Naive B cell (primary cell): ENCODE results near the gene MDGA2. TPM values are rescaled to one million over a fixed set of nuclear protein-coding genes. Genes with fewer than 3 reads are reported as not detected.

Source experiments
- ATAC-seq, 2 donors: fragments of 150-1000 bp; cut with Tn5 transposase; 2 replicates each; pipeline ENCODE4 v1.10.0; 2021; ENCODE audit warnings: low read depth in 2 of 2, mild to moderate bottlenecking in 2 of 2, moderate library complexity in 2 of 2
- DNase-seq: peaks from one replicate; pipeline ENCODE4 v3.0.0; 2022
- H3K27ac Mint-ChIP-seq, 6 donors: one replicate each; pipeline ENCODE4 v1.8.0; 2020 to 2022; ENCODE audit warnings: mild to moderate bottlenecking in 6 of 6, mixed read lengths in 6 of 6, moderate library complexity in 5 of 6, inconsistent platforms in 2 of 6
- H3K27me3 Mint-ChIP-seq, 3 donors: one replicate each; pipeline ENCODE4 v1.8.0; 2021 to 2022; ENCODE audit warnings: mixed read lengths in 3 of 3, mild to moderate bottlenecking in 1 of 3
- H3K36me3 Mint-ChIP-seq, 2 donors: one replicate each; pipeline ENCODE4 v1.8.0; 2020 to 2022; ENCODE audit warnings: mixed read lengths in 2 of 2, inconsistent platforms in 1 of 2, mild to moderate bottlenecking in 1 of 2
- H3K4me1 Mint-ChIP-seq, 3 donors: one replicate each; pipeline ENCODE4 v1.8.0; 2020 to 2022; ENCODE audit warnings: mixed read lengths in 3 of 3, inconsistent platforms in 1 of 3, mild to moderate bottlenecking in 1 of 3, moderate library complexity in 1 of 3
- H3K4me3 Mint-ChIP-seq, 8 donors: one replicate each; pipeline ENCODE4 v1.8.0; 2020 to 2022; ENCODE audit warnings: mild to moderate bottlenecking in 8 of 8, mixed read lengths in 8 of 8, moderate library complexity in 8 of 8, inconsistent platforms in 2 of 8
- H3K9me3 Mint-ChIP-seq, 7 donors: one replicate each; pipeline ENCODE4 v1.8.0; 2020 to 2022; ENCODE audit warnings: mixed read lengths in 7 of 7, mild to moderate bottlenecking in 5 of 7, inconsistent platforms in 2 of 7, moderate library complexity in 1 of 7
- polyA plus RNA-seq, 6 donors: library from polyadenylated mRNA; unstranded; fragments of 300-500 nt; fragmentation: Illumina TruSeq; gene quantifications; one replicate each; pipeline ENCODE4 v1.2.3, GENCODE V29; 2021; ENCODE audit warnings: low read depth in 6 of 6

Gene MDGA2
- polyA plus RNA-seq, result not detected

- Mint-ChIP-seq H3K9me3 (peaks cover 0 to 4% (median 0%) of the 10 kb centered on the region in 7 donors), H3K4me3 (peak within 1 kb of the TSS in 4 of 8 donors; percentile 4 to 70 (median 41)), H3K27ac (peak within 1 kb of the TSS in 2 of 6 donors; percentile 47 to 53), H3K4me1 (peaks cover 0 to 12% (median 0%) of the 10 kb centered on the region in 3 donors), H3K36me3 (no peaks in the 10 kb centered on the region), H3K27me3 (peaks cover 20 to 59% (median 54%) of the 10 kb centered on the region in 3 donors)
- ATAC-seq, result no peak
- no peak for DNase-seq
These were observed at the start of gene MDGA2 for GRCh38 chr14:47675466-47676314. TSS of gene MDGA2 (minus strand) at chr14:47675605.

DNA sequence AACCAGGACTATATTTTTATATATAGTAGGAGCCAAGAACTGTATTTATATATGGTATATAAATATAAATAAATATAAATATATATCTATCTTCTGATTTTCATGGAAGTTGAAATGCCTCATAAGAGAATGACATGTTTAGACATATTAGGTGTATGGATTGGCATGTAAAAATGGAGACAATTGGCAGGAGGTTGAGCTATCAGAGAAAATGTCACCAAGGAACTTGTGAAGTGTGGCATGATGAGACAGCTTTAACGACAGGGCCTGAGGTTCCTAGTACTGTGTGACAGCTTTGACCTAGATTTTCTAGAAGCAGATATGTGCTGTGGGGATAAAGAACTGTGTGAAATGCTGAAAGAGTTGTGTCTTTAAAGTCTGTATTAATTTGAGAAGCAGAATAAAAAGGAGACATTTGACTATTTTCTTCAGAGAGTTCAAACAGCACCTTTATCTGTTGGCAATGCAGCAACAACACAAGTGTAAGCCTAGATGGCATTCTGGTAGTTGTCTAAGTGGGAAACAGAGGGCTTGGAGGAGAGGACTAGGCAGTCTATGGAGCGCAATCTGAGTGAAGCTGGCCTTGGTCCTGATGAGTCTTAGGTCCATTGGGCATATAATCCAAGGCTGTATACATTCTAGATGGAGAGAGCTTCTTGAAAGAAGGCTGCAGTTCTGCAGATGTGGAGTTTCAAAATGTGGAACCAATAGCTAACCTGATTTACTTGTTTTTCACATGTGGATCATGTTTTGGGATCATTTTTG lies 47.7 kb upstream of the MDGA2 start:
- ATAC-seq, result no peak
- Mint-ChIP-seq H3K27me3 (no peaks in the 10 kb centered on the region), H3K27ac (no peak overlapping the region), H3K4me3 (no peak overlapping the region), H3K36me3 (no peaks in the 10 kb centered on the region), H3K9me3 (no peaks in the 10 kb centered on the region), H3K4me1 (no peaks in the 10 kb centered on the region)
- DNase-seq, result no peak

GRCh38 chr14:47720281-47720680 lies 44.9 kb upstream of the MDGA2 start:
- Mint-ChIP-seq H3K9me3 (peaks cover 0 to 11% (median 0%) of the 10 kb centered on the region in 7 donors), H3K36me3 (no peaks in the 10 kb centered on the region), H3K4me3 (no peak overlapping the region), H3K27ac (no peak overlapping the region), H3K4me1 (no peaks in the 10 kb centered on the region), H3K27me3 (no peaks in the 10 kb centered on the region)
- DNase-seq (no peak), ATAC-seq (no peak)

GRCh38 chr14:47715330-47715729 lies 39.9 kb upstream of the MDGA2 start:
- Mint-ChIP-seq H3K27me3 (no peaks in the 10 kb centered on the region), H3K36me3 (no peaks in the 10 kb centered on the region), H3K27ac (no peak overlapping the region), H3K4me1 (no peaks in the 10 kb centered on the region), H3K9me3 (peaks cover 0 to 11% (median 0%) of the 10 kb centered on the region in 7 donors), H3K4me3 (no peak overlapping the region)
- ATAC-seq (no peak), DNase-seq (no peak)

GRCh38 chr14:47710581-47710980 lies 35.2 kb upstream of the MDGA2 start:
- no peaks in the 10 kb centered on the region for H3K36me3 Mint-ChIP-seq

DNA sequence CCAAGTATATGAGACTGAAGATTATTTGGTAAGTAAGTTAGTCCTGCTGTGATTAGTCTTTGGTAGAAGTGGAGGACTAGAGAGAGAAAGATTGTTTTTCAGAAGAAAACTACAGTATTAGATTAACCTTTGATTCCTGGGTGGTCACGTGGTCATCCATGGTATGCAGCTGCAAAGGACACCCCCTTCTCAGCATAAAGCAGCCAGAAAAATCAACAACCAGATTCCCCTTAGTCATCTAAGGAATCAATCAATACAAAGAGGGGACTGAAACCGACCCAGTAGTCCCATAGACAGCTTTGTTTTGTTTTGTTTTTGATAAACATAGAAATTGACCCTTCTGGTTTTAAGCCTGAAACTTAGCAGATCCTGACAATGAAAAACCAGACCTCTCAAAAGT lies 30.3 kb upstream of the MDGA2 start:
- H3K27ac Mint-ChIP-seq, result no peak overlapping the region
- H3K4me1 Mint-ChIP-seq, result no peaks in the 10 kb centered on the region
- H3K27me3 Mint-ChIP-seq, result no peaks in the 10 kb centered on the region
- H3K9me3 Mint-ChIP-seq, result peaks cover 0 to 14% (median 2%) of the 10 kb centered on the region in 7 donors
- ATAC-seq (no peak), DNase-seq (no peak)
- no peaks in the 10 kb centered on the region for H3K36me3 Mint-ChIP-seq
- H3K4me3 Mint-ChIP-seq, result no peak overlapping the region

More at GRCh38 chr14:47710581-47710980, 35.2 kb upstream of the MDGA2 start:
- Mint-ChIP-seq H3K4me1 (no peaks in the 10 kb centered on the region), H3K4me3 (no peak overlapping the region), H3K27me3 (no peaks in the 10 kb centered on the region), H3K27ac (no peak overlapping the region), H3K9me3 (peaks cover 0 to 7% (median 0%) of the 10 kb centered on the region in 7 donors)
- no peak for DNase-seq
- ATAC-seq, result no peak

GRCh38 chr14:47691829-47692228 lies 16.4 kb upstream of the MDGA2 start:
- H3K36me3 Mint-ChIP-seq, result peaks cover 0 to 8% of the 10 kb centered on the region in 2 donors
- H3K9me3 Mint-ChIP-seq, result peaks cover 0 to 15% (median 3%) of the 10 kb centered on the region in 7 donors
- H3K4me3 Mint-ChIP-seq, result no peak overlapping the region
- no peaks in the 10 kb centered on the region for H3K4me1 Mint-ChIP-seq
- H3K27me3 Mint-ChIP-seq, result peaks cover 0 to 8% (median 0%) of the 10 kb centered on the region in 3 donors
- no peak for DNase-seq
- no peak overlapping the region for H3K27ac Mint-ChIP-seq
- no peak for ATAC-seq

DNA sequence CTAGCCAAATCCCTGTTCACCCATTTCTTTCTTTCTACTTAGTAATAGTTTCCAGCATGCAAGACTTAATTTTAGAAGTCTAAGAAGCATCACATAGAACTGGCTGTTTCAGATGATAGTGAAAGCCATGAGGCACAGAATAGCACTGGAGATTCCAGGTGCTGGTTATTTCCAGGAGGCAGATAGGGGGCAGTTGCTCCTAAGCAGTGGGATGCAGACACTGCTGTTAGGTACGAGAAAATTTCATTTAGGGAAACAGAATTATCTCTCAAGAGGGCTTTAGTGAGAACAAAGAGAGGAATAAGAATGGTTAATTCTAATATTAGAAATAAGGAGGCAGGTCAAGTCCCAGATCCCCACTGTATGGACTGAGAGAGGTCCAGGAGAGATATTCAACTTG lies 3.6 kb upstream of the MDGA2 start:
- Mint-ChIP-seq H3K9me3 (peaks cover 0 to 4% (median 0%) of the 10 kb centered on the region in 7 donors), H3K27me3 (peaks cover 12 to 38% (median 34%) of the 10 kb centered on the region in 3 donors), H3K4me1 (peaks cover 0 to 6% (median 0%) of the 10 kb centered on the region in 3 donors), H3K27ac (no peak overlapping the region), H3K36me3 (no peaks in the 10 kb centered on the region), H3K4me3 (no peak overlapping the region)
- DNase-seq (no peak), ATAC-seq (no peak)

DNA sequence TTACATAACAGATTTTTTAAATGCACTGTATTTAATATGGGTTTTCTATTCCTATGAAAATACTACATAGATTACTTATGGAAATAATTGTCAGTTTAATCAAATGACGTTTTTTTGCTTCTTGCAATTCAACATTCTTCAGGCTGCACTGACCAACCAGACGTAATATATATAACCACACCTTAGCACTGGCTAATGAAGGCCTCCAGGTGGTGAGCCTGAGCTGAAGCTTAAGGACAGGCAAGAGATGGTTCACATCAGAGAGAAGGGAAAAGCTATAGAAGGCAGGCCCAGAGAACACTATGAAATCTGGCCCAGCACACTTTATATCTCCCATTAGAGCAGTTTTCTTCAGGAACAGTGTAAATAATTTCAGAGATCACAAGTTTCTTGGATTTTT lies 2.8 kb upstream of the MDGA2 start:
- Mint-ChIP-seq H3K4me1 (peaks cover 0 to 10% (median 0%) of the 10 kb centered on the region in 3 donors), H3K9me3 (peaks cover 0 to 4% (median 0%) of the 10 kb centered on the region in 7 donors), H3K36me3 (no peaks in the 10 kb centered on the region), H3K27ac (no peak overlapping the region), H3K27me3 (peaks cover 12 to 45% (median 43%) of the 10 kb centered on the region in 3 donors), H3K4me3 (no peak overlapping the region)
- no peak for ATAC-seq
- no peak for DNase-seq

- Mint-ChIP-seq H3K27ac (peak overlapping the region in 2 of 6 donors; percentile 47 to 53), H3K9me3 (peaks cover 0 to 4% (median 0%) of the 10 kb centered on the region in 7 donors), H3K4me1 (peaks cover 0 to 12% (median 0%) of the 10 kb centered on the region in 3 donors), H3K27me3 (peaks cover 20 to 59% (median 54%) of the 10 kb centered on the region in 3 donors), H3K36me3 (no peaks in the 10 kb centered on the region), H3K4me3 (peak overlapping the region in 3 of 8 donors; percentile 4 to 43 (median 39))
- no peak for DNase-seq
- no peak for ATAC-seq
These were observed 861 bp upstream of the MDGA2 start for GRCh38 chr14:47676315-47676617.

GRCh38 chr14:47674543-47675465 lies 601 bp downstream of the MDGA2 start:
- Mint-ChIP-seq H3K27me3 (peaks cover 20 to 60% (median 59%) of the 10 kb centered on the region in 3 donors), H3K4me1 (peaks cover 0 to 12% (median 0%) of the 10 kb centered on the region in 3 donors), H3K9me3 (peaks cover 0 to 4% (median 0%) of the 10 kb centered on the region in 7 donors), H3K27ac (no peak overlapping the region), H3K36me3 (no peaks in the 10 kb centered on the region), H3K4me3 (peak overlapping the region in 2 of 8 donors; percentile 69 to 70)
- ATAC-seq, result no peak
- DNase-seq, result no peak

DNA sequence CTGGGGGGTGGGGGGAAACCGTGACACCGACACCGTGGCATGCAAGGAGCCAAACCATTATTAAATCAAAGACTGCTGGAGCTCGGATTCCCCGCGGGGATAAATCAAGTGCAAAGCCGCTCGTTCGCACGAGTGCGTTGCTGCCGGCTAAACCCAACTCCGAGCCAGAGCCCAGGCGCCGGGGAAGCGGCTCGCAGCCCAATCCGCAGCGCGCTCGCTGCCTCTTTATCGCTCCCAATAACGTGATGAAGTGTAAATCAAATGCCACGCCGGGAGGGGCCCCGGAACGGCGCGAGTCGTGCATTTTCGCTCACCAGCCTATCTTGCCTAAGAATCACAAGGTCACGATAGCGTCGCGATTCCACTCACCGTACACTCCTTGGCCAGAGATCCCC lies 1.3 kb downstream of the MDGA2 start:
- no peak overlapping the region for H3K27ac Mint-ChIP-seq
- H3K9me3 Mint-ChIP-seq, result peaks cover 0 to 4% (median 0%) of the 10 kb centered on the region in 7 donors
- peaks cover 0 to 12% (median 0%) of the 10 kb centered on the region in 3 donors for H3K4me1 Mint-ChIP-seq
- ATAC-seq (no peak), DNase-seq (no peak)
- peak overlapping the region in 1 of 8 donors; percentile 69 for H3K4me3 Mint-ChIP-seq
- H3K36me3 Mint-ChIP-seq, result no peaks in the 10 kb centered on the region
- peaks cover 20 to 60% (median 59%) of the 10 kb centered on the region in 3 donors for H3K27me3 Mint-ChIP-seq
